HepG2 (cell line): ENCODE results near the gene TRAF3. TPM values are rescaled to one million over a fixed set of nuclear protein-coding genes. Genes with fewer than 3 reads are reported as not detected.

Experiments
- ATAC-seq: fragments of 200-7000 bp; cut with Tn5 transposase; 3 replicates; pipeline ENCODE4 v1.9.1; 2020; ENCODE audit warnings: mild to moderate bottlenecking, moderate library complexity
- BruUV-seq: library from RNA; stranded (reverse); fragments of 400-500 nt; replicated peaks from 2 replicates; lab custom pipeline; 2021; lab: Mats Ljungman, UMichigan
- CTCF ChIA-PET: fragments of 300-600 bp; formaldehyde crosslinking; extraction: SDS; loops from one replicate; lab custom pipeline; 2021; ENCODE audit warnings: low total read pairs, inconsistent platforms, low intra/inter-chr PET ratio; lab: Yijun Ruan, JAX
- POLR2A ChIA-PET: fragments of 350-600 bp; sonication (Branson Sonifier 250); formaldehyde crosslinking; loops from one replicate; lab custom pipeline; 2020; ENCODE audit warnings: antibody characterized with exemption, inconsistent platforms; lab: Yijun Ruan, JAX
- DNase-seq: peaks from one replicate; pipeline ENCODE4 v3.0.0-alpha.2; 2015; ENCODE audit warnings: low spot score
- FAIRE-seq: peaks from 3 replicates; lab custom pipeline; 2011; peaks lifted over from hg19 to GRCh38; lab: Jason Lieb, UNC
- H2AFZ ChIP-seq: one replicate; pipeline ENCODE4 v1.6.1; 2011; ENCODE audit warnings: low read length, inconsistent platforms
- H3K27ac ChIP-seq: fragments of 300-600 bp; 3 replicates; pipeline ENCODE4 v1.8.0; 2011; ENCODE audit warnings: mixed run types, mild to moderate bottlenecking, mixed read lengths, low read length, inconsistent platforms; ENCODE audit not compliant: insufficient read depth; ENCODE audit errors: extremely low read length
- H3K27me3 ChIP-seq, 2 experiments: fragments of 200-600 bp in 1 of 2; 2 replicates in 1 of 2; 3 replicates in 1 of 2; pipeline versions ENCODE4 v1.6.0 to v1.8.0; 2011; ENCODE audit warnings: low read length in 2 of 2, mild to moderate bottlenecking in 2 of 2, moderate library complexity in 2 of 2, inconsistent platforms in 1 of 2; ENCODE audit not compliant: insufficient read depth in 2 of 2, control insufficient read depth in 1 of 2
- H3K36me3 ChIP-seq, 2 experiments: fragments of 200-600 bp in 1 of 2; replicated peaks in 1 of 2; 2 replicates in 1 of 2; 3 replicates in 1 of 2; pipeline versions ENCODE4 v1.5.1 to v1.8.0; 2011; ENCODE audit warnings: low read length in 2 of 2, inconsistent platforms in 1 of 2; ENCODE audit not compliant: insufficient read depth in 2 of 2, control insufficient read depth in 1 of 2
- H3K4me1 ChIP-seq: 2 replicates; pipeline ENCODE4 v1.5.1; 2012; ENCODE audit warnings: low read length, inconsistent platforms; ENCODE audit not compliant: insufficient read depth
- H3K4me2 ChIP-seq: 2 replicates; pipeline ENCODE4 v1.6.0; 2011; ENCODE audit warnings: low read depth, low read length, inconsistent platforms
- H3K4me3 ChIP-seq, 3 experiments: fragments of 200-600 bp in 1 of 3; sonication (generic), shearing (Covaris generic) in 1 of 3; replicated peaks in 1 of 3; 2 replicates each; pipeline ENCODE4 v1.5.1; 2011 to 2016; ENCODE audit warnings: low read length in 3 of 3, inconsistent platforms in 2 of 3, low read depth in 2 of 3, mild to moderate bottlenecking in 2 of 3, control low read depth in 1 of 3, mixed read lengths in 1 of 3; ENCODE audit not compliant: insufficient read depth in 1 of 3
- H3K79me2 ChIP-seq: one replicate; pipeline ENCODE4 v1.6.1; 2011; ENCODE audit warnings: low read length, inconsistent platforms; ENCODE audit not compliant: insufficient read depth
- H3K9ac ChIP-seq: 2 replicates; pipeline ENCODE4 v1.6.0; 2011; ENCODE audit warnings: mild to moderate bottlenecking, low read depth, low read length, inconsistent platforms; ENCODE audit not compliant: insufficient read depth
- H3K9me3 ChIP-seq: 2 replicates; pipeline ENCODE4 v1.5.1; 2012; ENCODE audit warnings: mild to moderate bottlenecking, low read length
- H4K20me1 ChIP-seq: 2 replicates; pipeline ENCODE4 v1.6.0; 2011; ENCODE audit warnings: inconsistent platforms, mild to moderate bottlenecking, low read length, moderate library complexity; ENCODE audit not compliant: insufficient read depth
- HNRNPUL1 ChIP-seq: fragments of 200-400 bp; formaldehyde crosslinking; IDR thresholded peaks from 2 replicates; pipeline ENCODE4 v1.6.1; 2017; ENCODE audit warnings: low read depth, mild to moderate bottlenecking, low read length, moderate library complexity
- NFIC ChIP-seq: IDR thresholded peaks from 2 replicates; pipeline ENCODE4 v1.6.1; 2012; ENCODE audit warnings: mild to moderate bottlenecking, low read length, inconsistent platforms
- TOPORS ChIP-seq: sonication (generic); formaldehyde crosslinking; IDR thresholded peaks from 2 replicates; pipeline ENCODE4 v1.8.0; 2023; ENCODE audit warnings: mild to moderate bottlenecking, missing genetic modification reagents
- ZNF781 ChIP-seq: sonication (generic); formaldehyde crosslinking; IDR thresholded peaks from 2 replicates; pipeline ENCODE4 v1.5.1; 2020; ENCODE audit warnings: borderline replicate concordance, mild to moderate bottlenecking, missing genetic modification reagents; ENCODE audit errors: not compliant biosample characterization
- WGBS: methylation state at CpG from one replicate; pipeline ENCODE4 v1.1.6; 2017; ENCODE audit warnings: low lambda C conversion rate; 5-methylcytosine and 5-hydroxymethylcytosine counted together
- in situ Hi-C: cut with HindIII; loops from 2 replicates; pipeline ENCODE4 v1.10.0; 2017; ENCODE audit warnings: low pct_unique_long_range_greater_than_20kb; ENCODE audit not compliant: extremely low pct_ligation_motif_present
- intact Hi-C: fragments of 100-400 bp; cut with micrococcal nuclease; formaldehyde crosslinking; loops from one replicate; pipeline ENCODE4 v1.10.0; 2022; ENCODE audit not compliant: unreplicated experiment
- polyA plus RNA-seq, 8 experiments: library from polyadenylated mRNA; depleted of rRNA in 3 of 8; stranded (reverse) in 7 of 8; unstranded in 1 of 8; fragments of >200 nt; fragmentation: Illumina TruSeq in 4 of 8; extraction: Trizol in 4 of 8; gene quantifications; 2 replicates each; pipeline versions ENCODE4 v1.2.1 to v1.2.3, GENCODE V29; 2011 to 2016; ENCODE audit warnings: low read depth in 4 of 8, missing spikeins in 1 of 8, mixed read lengths in 1 of 8; ENCODE audit not compliant: insufficient read depth in 1 of 8
- total RNA-seq, 5 experiments: library from RNA; depleted of rRNA; stranded (reverse); fragments of >200 nt; fragmentation: Illumina TruSeq; extraction: Trizol; gene quantifications; 2 replicates each; pipeline ENCODE4 v1.2.3, GENCODE V29; 2016; ENCODE audit warnings: low read depth in 1 of 5
- TF ChIP-seq, protein P1 (sequence below): sonication (generic); formaldehyde crosslinking; IDR thresholded peaks from 2 replicates; pipeline ENCODE4 v1.8.0; 2022; ENCODE audit warnings: missing genetic modification reagents, mild to moderate bottlenecking, borderline replicate concordance
- TF ChIP-seq, protein P2 (sequence below): sonication (generic); formaldehyde crosslinking; IDR thresholded peaks from 2 replicates; pipeline ENCODE4 v1.4.0; 2020; ENCODE audit warnings: mild to moderate bottlenecking, missing genetic modification reagents
- TF ChIP-seq, protein P3 (sequence below): sonication (generic); formaldehyde crosslinking; IDR thresholded peaks from 2 replicates; pipeline ENCODE4 v1.8.0; 2022; ENCODE audit warnings: missing genetic modification reagents, mild to moderate bottlenecking, inconsistent platforms, borderline replicate concordance

Gene TRAF3
- total and polyA plus RNA-seq, 2 of the 13 experiments (the other 11 are each of a cell fraction or from before 2014, with no cell fraction given), result 6.9 to 12.2 TPM

DNA sequence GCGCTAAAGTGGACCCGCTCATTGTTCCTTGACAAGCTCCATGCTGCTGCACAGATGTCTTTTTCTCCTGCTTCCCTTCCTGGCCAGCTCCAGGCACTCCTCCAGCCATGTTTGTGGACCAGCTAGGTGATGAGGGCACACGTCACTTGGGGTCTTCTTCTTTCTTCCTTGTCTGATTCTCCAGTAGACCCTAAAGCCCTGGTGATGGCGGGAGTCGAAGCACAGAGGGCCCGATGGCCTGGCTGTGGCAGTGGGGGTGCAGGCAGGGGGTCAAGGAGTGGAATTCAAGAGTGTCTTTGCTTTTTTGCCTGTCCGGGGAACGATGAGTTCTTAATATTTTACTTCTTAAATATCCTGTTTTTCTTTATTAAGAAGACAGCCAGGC is 122.3 kb downstream of the TRAF3 start:
- H3K27ac ChIP-seq, result no peak overlapping the region
- H2AFZ ChIP-seq, result no peak overlapping the region
- FAIRE-seq, result no peak
- H3K4me3 ChIP-seq, result no peak overlapping the region
- no peak overlapping the region for H3K9ac ChIP-seq
- 95% methylated on average over 8 of the region's 8 CpGs for WGBS
- H4K20me1 ChIP-seq, result no peaks in the 10 kb centered on the region
- H3K36me3 ChIP-seq, result peaks cover 2 to 7% of the 10 kb centered on the region in 2 experiments; a peak in 4 of 5 replicates
- ATAC-seq, result no peak
- no peaks in the 10 kb centered on the region for H3K27me3 ChIP-seq
- TF ChIP-seq, protein P1, sequence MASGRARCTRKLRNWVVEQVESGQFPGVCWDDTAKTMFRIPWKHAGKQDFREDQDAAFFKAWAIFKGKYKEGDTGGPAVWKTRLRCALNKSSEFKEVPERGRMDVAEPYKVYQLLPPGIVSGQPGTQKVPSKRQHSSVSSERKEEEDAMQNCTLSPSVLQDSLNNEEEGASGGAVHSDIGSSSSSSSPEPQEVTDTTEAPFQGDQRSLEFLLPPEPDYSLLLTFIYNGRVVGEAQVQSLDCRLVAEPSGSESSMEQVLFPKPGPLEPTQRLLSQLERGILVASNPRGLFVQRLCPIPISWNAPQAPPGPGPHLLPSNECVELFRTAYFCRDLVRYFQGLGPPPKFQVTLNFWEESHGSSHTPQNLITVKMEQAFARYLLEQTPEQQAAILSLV, result no peak
- TF ChIP-seq ZNF781 (CRISPR knock-in tag) (no peak), TOPORS (no peak), HNRNPUL1 (no peak), NFIC (no peak)
- TF ChIP-seq, protein P2, sequence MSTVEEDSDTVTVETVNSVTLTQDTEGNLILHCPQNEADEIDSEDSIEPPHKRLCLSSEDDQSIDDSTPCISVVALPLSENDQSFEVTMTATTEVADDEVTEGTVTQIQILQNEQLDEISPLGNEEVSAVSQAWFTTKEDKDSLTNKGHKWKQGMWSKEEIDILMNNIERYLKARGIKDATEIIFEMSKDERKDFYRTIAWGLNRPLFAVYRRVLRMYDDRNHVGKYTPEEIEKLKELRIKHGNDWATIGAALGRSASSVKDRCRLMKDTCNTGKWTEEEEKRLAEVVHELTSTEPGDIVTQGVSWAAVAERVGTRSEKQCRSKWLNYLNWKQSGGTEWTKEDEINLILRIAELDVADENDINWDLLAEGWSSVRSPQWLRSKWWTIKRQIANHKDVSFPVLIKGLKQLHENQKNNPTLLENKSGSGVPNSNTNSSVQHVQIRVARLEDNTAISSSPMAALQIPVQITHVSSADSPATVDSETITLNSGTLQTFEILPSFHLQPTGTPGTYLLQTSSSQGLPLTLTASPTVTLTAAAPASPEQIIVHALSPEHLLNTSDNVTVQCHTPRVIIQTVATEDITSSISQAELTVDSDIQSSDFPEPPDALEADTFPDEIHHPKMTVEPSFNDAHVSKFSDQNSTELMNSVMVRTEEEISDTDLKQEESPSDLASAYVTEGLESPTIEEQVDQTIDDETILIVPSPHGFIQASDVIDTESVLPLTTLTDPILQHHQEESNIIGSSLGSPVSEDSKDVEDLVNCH, result no peak
- TF ChIP-seq, protein P3, sequence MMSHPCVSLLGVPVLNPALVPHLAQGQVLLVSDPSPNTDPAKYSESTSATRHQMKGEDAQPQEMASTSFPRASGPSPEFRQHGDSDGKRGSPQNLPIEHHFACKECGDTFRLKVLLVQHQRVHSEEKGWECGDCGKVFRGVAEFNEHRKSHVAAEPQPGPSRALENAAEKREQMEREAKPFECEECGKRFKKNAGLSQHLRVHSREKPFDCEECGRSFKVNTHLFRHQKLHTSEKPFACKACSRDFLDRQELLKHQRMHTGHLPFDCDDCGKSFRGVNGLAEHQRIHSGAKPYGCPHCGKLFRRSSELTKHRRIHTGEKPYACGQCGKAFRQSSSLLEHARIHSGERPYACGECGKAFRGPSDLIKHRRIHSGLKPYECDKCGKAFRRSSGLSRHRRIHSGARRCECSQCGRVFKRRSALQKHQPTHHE (CRISPR knock-in tag), result no peak
- TF ChIP-seq, all 625 proteins: peak for 0
- ChIA-PET CTCF (no interaction called here), POLR2A (no interaction called here)
- in situ Hi-C loops (no loop called here), intact Hi-C loops (no loop called here)
- no TSS peak for BruUV-seq
- H3K9me3 ChIP-seq, result no peaks in the 10 kb centered on the region
- H3K4me1 ChIP-seq, result peaks cover 19% of the 10 kb centered on the region
- DNase-seq, result no peak
- no peak overlapping the region for H3K4me2 ChIP-seq
- no peaks in the 10 kb centered on the region for H3K79me2 ChIP-seq
